ENCODE data around the gene DHRSX.

DHRSX gene

DNA sequence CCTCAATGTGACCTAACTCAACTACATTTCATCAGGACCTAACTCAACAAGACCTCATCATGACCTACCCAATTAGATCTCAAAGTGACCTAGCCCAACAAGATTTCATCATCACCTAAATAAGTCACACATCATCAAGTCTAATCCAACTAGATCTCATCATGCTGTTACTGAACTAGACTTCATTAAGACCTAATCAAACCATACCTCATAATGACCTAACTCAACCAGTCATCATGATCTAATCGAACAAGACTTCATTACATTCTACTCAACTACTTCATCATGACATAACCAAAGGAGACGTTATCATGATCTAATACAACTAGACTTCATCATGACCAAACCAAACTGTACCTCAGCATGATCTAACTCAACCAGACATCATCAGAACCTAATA, 82.8 kb downstream of the DHRSX start:
- TF ChIP-seq, protein P1, sequence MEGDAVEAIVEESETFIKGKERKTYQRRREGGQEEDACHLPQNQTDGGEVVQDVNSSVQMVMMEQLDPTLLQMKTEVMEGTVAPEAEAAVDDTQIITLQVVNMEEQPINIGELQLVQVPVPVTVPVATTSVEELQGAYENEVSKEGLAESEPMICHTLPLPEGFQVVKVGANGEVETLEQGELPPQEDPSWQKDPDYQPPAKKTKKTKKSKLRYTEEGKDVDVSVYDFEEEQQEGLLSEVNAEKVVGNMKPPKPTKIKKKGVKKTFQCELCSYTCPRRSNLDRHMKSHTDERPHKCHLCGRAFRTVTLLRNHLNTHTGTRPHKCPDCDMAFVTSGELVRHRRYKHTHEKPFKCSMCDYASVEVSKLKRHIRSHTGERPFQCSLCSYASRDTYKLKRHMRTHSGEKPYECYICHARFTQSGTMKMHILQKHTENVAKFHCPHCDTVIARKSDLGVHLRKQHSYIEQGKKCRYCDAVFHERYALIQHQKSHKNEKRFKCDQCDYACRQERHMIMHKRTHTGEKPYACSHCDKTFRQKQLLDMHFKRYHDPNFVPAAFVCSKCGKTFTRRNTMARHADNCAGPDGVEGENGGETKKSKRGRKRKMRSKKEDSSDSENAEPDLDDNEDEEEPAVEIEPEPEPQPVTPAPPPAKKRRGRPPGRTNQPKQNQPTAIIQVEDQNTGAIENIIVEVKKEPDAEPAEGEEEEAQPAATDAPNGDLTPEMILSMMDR (IDR thresholded peaks at IDR 0.05; ENCODE audit: insufficient read depth, low read length, poor library complexity, severe bottlenecking) = no peak
- DNase-seq (ENCODE audit: extremely low read depth, insufficient read length) = no peak
- no peaks in the 10 kb centered on the region for H3K27me3 ChIP-seq (replicated peaks; ENCODE audit: control insufficient read depth, insufficient read depth, low read length)
- H3K36me3 ChIP-seq (ENCODE audit: control insufficient read depth, insufficient read depth, low read length) = no peaks in the 10 kb centered on the region; the same call in 1 of the 2 replicates
- H3K4me3 ChIP-seq (replicated peaks; ENCODE audit: low read depth, low read length) = no peak overlapping the region

DNA sequence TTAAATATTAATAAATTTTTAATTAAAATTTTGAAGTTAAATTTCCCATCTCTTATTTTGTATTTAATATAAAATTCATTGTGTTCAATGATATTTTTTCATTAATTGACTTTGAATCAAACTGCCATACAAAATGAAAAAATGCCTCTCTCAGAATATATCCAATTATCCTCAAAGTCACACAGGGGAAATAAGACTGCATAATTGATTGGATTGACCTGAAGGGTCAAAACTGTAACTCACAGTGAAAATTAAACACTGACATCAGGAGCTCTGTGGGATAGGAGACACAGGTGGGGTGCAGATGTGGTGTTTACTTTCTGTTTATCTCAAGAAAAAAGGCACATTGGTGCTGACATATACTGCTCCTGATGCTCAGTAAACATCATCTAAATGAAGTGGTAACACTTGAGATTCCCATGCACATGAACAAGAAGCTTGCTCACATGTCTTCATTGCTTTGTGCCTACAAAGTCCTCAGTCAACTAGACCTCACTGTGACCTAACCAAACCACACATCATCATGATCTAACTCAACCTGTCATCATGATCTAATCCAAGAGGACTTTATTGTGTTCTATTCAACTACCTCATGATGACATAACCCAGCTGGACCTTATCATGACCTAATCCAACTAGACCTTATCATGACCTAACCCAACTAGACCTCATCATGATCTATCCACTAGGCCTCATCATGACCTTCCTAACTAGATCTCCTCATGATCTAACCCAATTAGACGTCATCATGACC, 83.7 kb downstream of the DHRSX start:
- Histone ChIP-seq H3K36me3 (ENCODE audit: control insufficient read depth, insufficient read depth, low read length) (no peaks in the 10 kb centered on the region; the same call in 1 of the 2 replicates), H3K4me3 (replicated peaks; ENCODE audit: low read depth, low read length) (no peak overlapping the region), H3K27me3 (replicated peaks; ENCODE audit: control insufficient read depth, insufficient read depth, low read length) (no peaks in the 10 kb centered on the region)
- TF ChIP-seq, protein P1 (IDR thresholded peaks at IDR 0.05; ENCODE audit: insufficient read depth, low read length, poor library complexity, severe bottlenecking) = no peak
- DNase-seq (ENCODE audit: extremely low read depth, insufficient read length) = no peak

DNA sequence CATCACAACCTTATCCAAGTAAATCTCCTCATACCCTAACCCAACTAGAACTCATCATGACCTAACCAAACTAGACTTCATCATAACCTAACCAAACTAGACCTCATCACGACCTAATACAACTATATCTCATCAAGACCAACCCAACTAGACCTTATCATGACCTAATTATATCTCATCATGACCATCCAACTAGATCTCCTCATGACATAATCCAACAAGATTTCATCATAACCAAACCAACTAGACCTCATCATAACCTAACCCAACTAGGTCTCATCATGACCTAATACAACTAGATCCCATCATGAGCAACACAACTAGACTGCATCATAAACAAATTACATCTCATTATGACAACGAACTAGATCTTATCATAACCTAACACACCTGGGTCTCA, 86.4 kb downstream of the DHRSX start:
- H3K36me3 ChIP-seq (ENCODE audit: control insufficient read depth, insufficient read depth, low read length) = no peaks in the 10 kb centered on the region; the same call in 1 of the 2 replicates
- no peaks in the 10 kb centered on the region for H3K27me3 ChIP-seq (replicated peaks; ENCODE audit: control insufficient read depth, insufficient read depth, low read length)
- H3K4me3 ChIP-seq (replicated peaks; ENCODE audit: low read depth, low read length) = no peak overlapping the region
- TF ChIP-seq, protein P1 (IDR thresholded peaks at IDR 0.05; ENCODE audit: insufficient read depth, low read length, poor library complexity, severe bottlenecking) = no peak
- no peak for DNase-seq (ENCODE audit: extremely low read depth, insufficient read length)

DNA sequence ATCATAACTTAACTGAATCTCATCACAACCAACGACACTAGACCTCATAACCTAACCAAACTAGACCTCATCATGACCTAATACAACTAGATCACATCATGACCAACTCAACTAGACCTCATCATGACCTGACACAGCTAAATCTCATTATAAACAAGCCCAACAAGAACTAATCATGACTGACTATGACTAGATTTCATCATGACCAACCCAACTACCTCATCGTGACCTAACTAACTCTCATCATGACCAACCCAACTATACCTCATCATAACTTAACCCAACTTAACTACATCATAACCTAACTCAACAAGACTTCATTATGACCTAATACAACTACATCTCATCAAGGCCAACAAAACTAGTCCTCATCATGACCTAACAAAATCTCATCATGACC, 86.8 kb downstream of the DHRSX start:
- no peaks in the 10 kb centered on the region; the same call in 1 of the 2 replicates for H3K36me3 ChIP-seq (ENCODE audit: control insufficient read depth, insufficient read depth, low read length)
- DNase-seq (ENCODE audit: extremely low read depth, insufficient read length) = no peak
- TF ChIP-seq, protein P1 (IDR thresholded peaks at IDR 0.05; ENCODE audit: insufficient read depth, low read length, poor library complexity, severe bottlenecking) = no peak
- H3K27me3 ChIP-seq (replicated peaks; ENCODE audit: control insufficient read depth, insufficient read depth, low read length) = no peaks in the 10 kb centered on the region
- no peak overlapping the region for H3K4me3 ChIP-seq (replicated peaks; ENCODE audit: low read depth, low read length)

DNA sequence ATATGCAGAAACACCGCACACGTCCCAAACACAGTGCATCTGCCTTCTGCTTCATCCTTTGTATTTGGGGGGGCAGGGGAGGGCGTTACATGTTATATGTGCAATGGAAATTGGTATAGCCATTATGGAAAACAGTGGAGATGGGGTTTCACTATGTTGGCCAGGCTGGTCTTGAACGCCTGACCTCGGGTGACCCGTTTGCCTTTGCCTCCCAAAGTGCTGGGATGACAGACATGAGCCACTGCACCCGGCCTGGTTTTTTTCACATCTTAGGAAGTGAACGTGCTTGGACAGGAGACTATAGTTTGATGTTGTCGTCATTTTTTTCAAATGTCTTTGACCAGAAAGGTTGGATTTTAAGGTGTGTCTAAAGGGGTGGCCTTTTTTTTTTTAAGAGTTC, 88.6 kb downstream of the DHRSX start:
- H3K27me3 ChIP-seq (replicated peaks; ENCODE audit: control insufficient read depth, insufficient read depth, low read length) = no peaks in the 10 kb centered on the region
- H3K4me3 ChIP-seq (replicated peaks; ENCODE audit: low read depth, low read length) = no peak overlapping the region
- H3K36me3 ChIP-seq (ENCODE audit: control insufficient read depth, insufficient read depth, low read length) = peaks cover 4% of the 10 kb centered on the region
- TF ChIP-seq, protein P1 (IDR thresholded peaks at IDR 0.05; ENCODE audit: insufficient read depth, low read length, poor library complexity, severe bottlenecking) = no peak
- DNase-seq (ENCODE audit: extremely low read depth, insufficient read length) = no peak
